GM23338 (cell line): ENCODE data around the gene MYO3B. TPM values are rescaled to one million over a fixed set of nuclear protein-coding genes. Genes with fewer than 3 reads are reported as not detected.

ENCODE experiments used
- ATAC-seq: fragments of 200-7000 bp; cut with Tn5 transposase; 3 replicates; pipeline ENCODE4 v1.9.1; 2020
- DNase-seq: peaks from one replicate; pipeline ENCODE4 v3.0.0-alpha.2; 2015; ENCODE audit warnings: low spot score
- H2AFZ ChIP-seq: fragments of 200-600 bp; sonication (generic); 2 replicates; pipeline ENCODE4 v1.8.0; 2016; ENCODE audit warnings: antibody characterized with exemption, mild to moderate bottlenecking, moderate library complexity
- H3F3A ChIP-seq: fragments of 200-600 bp; sonication (generic); replicated peaks from 2 replicates; pipeline ENCODE4 v1.8.0; 2017; ENCODE audit warnings: antibody characterized with exemption, mixed run types, low read depth
- H3K27ac ChIP-seq: fragments of 200-600 bp; sonication (generic); 2 replicates; pipeline ENCODE4 v1.6.1; 2016; ENCODE audit warnings: low read depth
- H3K27me3 ChIP-seq: fragments of 200-600 bp; sonication (generic); 2 replicates; pipeline ENCODE4 v1.8.0; 2016; ENCODE audit warnings: mild to moderate bottlenecking, mixed run types, moderate library complexity; ENCODE audit not compliant: insufficient read depth
- H3K36me3 ChIP-seq: fragments of 200-600 bp; sonication (generic); 2 replicates; pipeline ENCODE4 v1.8.0; 2016; ENCODE audit warnings: mild to moderate bottlenecking; ENCODE audit not compliant: insufficient read depth
- H3K4me1 ChIP-seq: fragments of 200-600 bp; sonication (generic); 2 replicates; pipeline ENCODE4 v1.8.0; 2016; ENCODE audit warnings: mild to moderate bottlenecking, moderate library complexity; ENCODE audit not compliant: insufficient read depth
- H3K4me2 ChIP-seq: fragments of 200-600 bp; sonication (generic); 2 replicates; pipeline ENCODE4 v1.7.1; 2017; ENCODE audit warnings: mixed run types
- H3K4me3 ChIP-seq: fragments of 200-600 bp; sonication (generic); 2 replicates; pipeline ENCODE4 v1.6.1; 2016; ENCODE audit warnings: mixed run types
- H3K79me2 ChIP-seq: fragments of 200-600 bp; sonication (generic); replicated peaks from 2 replicates; pipeline ENCODE4 v1.8.0; 2017; ENCODE audit warnings: mild to moderate bottlenecking; ENCODE audit not compliant: insufficient read depth
- H3K9me2 ChIP-seq: fragments of 200-600 bp; sonication (generic); 2 replicates; pipeline ENCODE4 v1.8.0; 2017; ENCODE audit not compliant: insufficient read depth
- H4K20me1 ChIP-seq: fragments of 200-600 bp; sonication (generic); replicated peaks from 2 replicates; pipeline ENCODE4 v1.8.0; 2017; ENCODE audit warnings: mild to moderate bottlenecking; ENCODE audit not compliant: insufficient read depth
- H3K27ac Mint-ChIP-seq: 2 replicates; pipeline ENCODE4 v1.8.0; 2020; ENCODE audit warnings: inconsistent platforms, mild to moderate bottlenecking, moderate library complexity, mixed read lengths
- H3K27me3 Mint-ChIP-seq: 3 replicates; pipeline ENCODE4 v1.8.0; 2022; ENCODE audit warnings: low read depth, mild to moderate bottlenecking, moderate library complexity, mixed read lengths, inconsistent platforms; ENCODE audit not compliant: insufficient read depth, poor library complexity
- H3K36me3 Mint-ChIP-seq: 3 replicates; pipeline ENCODE4 v1.8.0; 2021; ENCODE audit warnings: low read depth, mild to moderate bottlenecking, inconsistent platforms, moderate library complexity, mixed read lengths
- H3K4me1 Mint-ChIP-seq: 3 replicates; pipeline ENCODE4 v1.8.0; 2020; ENCODE audit warnings: mild to moderate bottlenecking, inconsistent platforms, mixed read lengths
- H3K4me3 Mint-ChIP-seq: 3 replicates; pipeline ENCODE4 v1.8.0; 2021; ENCODE audit warnings: moderate library complexity, mild to moderate bottlenecking, inconsistent platforms, mixed read lengths
- H3K9me3 Mint-ChIP-seq: 3 replicates; pipeline ENCODE4 v1.8.0; 2020; ENCODE audit warnings: moderate library complexity, mild to moderate bottlenecking, inconsistent platforms, mixed read lengths
- CTCF ChIP-seq, 2 experiments: fragments of 200-600 bp in 1 of 2; sonication (generic) in 1 of 2; conservative IDR thresholded peaks; 2 replicates each; pipeline versions ENCODE4 v1.5.1 to v1.6.1; 2016 to 2017; ENCODE audit warnings: antibody characterized with exemption in 2 of 2, low read depth in 2 of 2, mild to moderate bottlenecking in 2 of 2, moderate library complexity in 1 of 2
- ETS1 ChIP-seq: IDR thresholded peaks from 2 replicates; pipeline ENCODE4 v1.6.1; 2016; ENCODE audit warnings: antibody characterized with exemption
- EZH2 ChIP-seq: fragments of 200-600 bp; sonication (generic); IDR thresholded peaks from one replicate; pipeline ENCODE4 v1.8.0; 2017; ENCODE audit warnings: antibody characterized with exemption, mild to moderate bottlenecking, low read depth; ENCODE audit not compliant: unreplicated experiment
- EZH2phosphoT487 ChIP-seq: fragments of 200-600 bp; sonication (generic); IDR thresholded peaks from one replicate; pipeline ENCODE4 v1.8.1; 2018; ENCODE audit warnings: antibody characterized with exemption; ENCODE audit not compliant: unreplicated experiment
- JUNB ChIP-seq: IDR thresholded peaks from one replicate; pipeline ENCODE4 v1.6.1; 2016; ENCODE audit warnings: antibody characterized with exemption; ENCODE audit not compliant: unreplicated experiment
- NANOG ChIP-seq: IDR thresholded peaks from 2 replicates; pipeline ENCODE4 v1.6.1; 2016; ENCODE audit warnings: antibody characterized with exemption, borderline replicate concordance
- POLR2AphosphoS5 ChIP-seq: IDR thresholded peaks from 2 replicates; pipeline ENCODE4 v1.6.1; 2016; ENCODE audit warnings: antibody characterized with exemption, low read depth
- STAT1 ChIP-seq: IDR thresholded peaks from one replicate; pipeline ENCODE4 v1.6.1; 2016; ENCODE audit warnings: antibody characterized with exemption; ENCODE audit not compliant: unreplicated experiment
- ZNF114 ChIP-seq: fragments of 250-450 bp; sonication (Bioruptor Pico); IDR thresholded peaks from 2 replicates; pipeline ENCODE4 v1.5.0; 2020; ENCODE audit warnings: mild to moderate bottlenecking, moderate library complexity
- ZNF331 ChIP-seq: fragments of 250-450 bp; sonication (Bioruptor Pico); IDR thresholded peaks from 2 replicates; pipeline ENCODE4 v1.5.0; 2020; ENCODE audit warnings: low read depth, mild to moderate bottlenecking, moderate library complexity
- ZNF462 ChIP-seq: fragments of 250-450 bp; sonication (Bioruptor Pico); IDR thresholded peaks from 2 replicates; pipeline ENCODE4 v1.5.0; 2020; ENCODE audit warnings: mild to moderate bottlenecking, moderate library complexity
- polyA plus RNA-seq: library from polyadenylated mRNA; unstranded; fragments of >200 nt; fragmentation: Nextera tagmentation; extraction: Ambion mirVana; gene quantifications from 2 replicates; pipeline ENCODE4 v1.2.1, GENCODE V29; 2016
- total RNA-seq: library from RNA; depleted of rRNA; stranded (reverse); fragments of >200 nt; shearing (Covaris generic); gene quantifications from 2 replicates; pipeline ENCODE4 v1.2.3, GENCODE V29; 2014

Gene MYO3B
- total and polyA plus RNA-seq, 2 experiments from 2014 or later: 0.42 TPM; not detected in 1

GRCh38 chr2:170227507-170227947 lies 49.6 kb downstream of the MYO3B start (continued):
- no peak for TF ChIP-seq ZNF462 (CRISPR knock-in tag)

GRCh38 chr2:170227951-170228350 lies 50.0 kb downstream of the MYO3B start:
- Histone ChIP-seq H3K27ac (no peak overlapping the region), H3K9me2 (peaks cover 5% of the 10 kb centered on the region; the same call in 1 of the 2 replicates), H3K4me3 (no peak overlapping the region), H3K4me1 (0 out of 2 replicates have a peak, but pooled peaks cover 2% of the 10 kb centered on the region), H4K20me1 (no peaks in the 10 kb centered on the region), H3F3A (no peaks in the 10 kb centered on the region), H2AFZ (peak overlapping the region; percentile 40; the same call in 1 of the 2 replicates), H3K79me2 (no peaks in the 10 kb centered on the region), H3K4me2 (no peak overlapping the region), H3K27me3 (no peaks in the 10 kb centered on the region), H3K36me3 (no peaks in the 10 kb centered on the region)
- Mint-ChIP-seq H3K4me1 (peaks cover 3% of the 10 kb centered on the region), H3K27me3 (no peaks in the 10 kb centered on the region), H3K27ac (no peak overlapping the region), H3K4me3 (no peak overlapping the region), H3K36me3 (no peaks in the 10 kb centered on the region), H3K9me3 (no peaks in the 10 kb centered on the region)
- no peak for ATAC-seq
- TF ChIP-seq CTCF (conservative IDR thresholded peaks at IDR 0.05; ENCODE audit: low read depth in 2 of 2): no peak
- TF ChIP-seq POLR2AphosphoS5: no peak
- TF ChIP-seq ZNF114 (CRISPR knock-in tag): no peak
- no peak for TF ChIP-seq JUNB
- no peak for TF ChIP-seq EZH2phosphoT487
- no peak for TF ChIP-seq ETS1
- TF ChIP-seq ZNF331: no peak
- TF ChIP-seq NANOG: no peak
- TF ChIP-seq STAT1: no peak
- no peak for TF ChIP-seq EZH2
- no peak for DNase-seq
